Glomerular visceral epithelial cell (primary cell): ENCODE results near the gene SUPT5H.
"Not testable (repeated sequence)": the region's sequence is repeated elsewhere in the genome, so short reads cannot be mapped to it uniquely, and the experiment has no call there.

Experiments
- DNase-seq: peaks from one replicate; pipeline ENCODE4 v3.0.0-alpha.2; 2016; ENCODE audit errors: extremely low spot score

SUPT5H gene

DNA sequence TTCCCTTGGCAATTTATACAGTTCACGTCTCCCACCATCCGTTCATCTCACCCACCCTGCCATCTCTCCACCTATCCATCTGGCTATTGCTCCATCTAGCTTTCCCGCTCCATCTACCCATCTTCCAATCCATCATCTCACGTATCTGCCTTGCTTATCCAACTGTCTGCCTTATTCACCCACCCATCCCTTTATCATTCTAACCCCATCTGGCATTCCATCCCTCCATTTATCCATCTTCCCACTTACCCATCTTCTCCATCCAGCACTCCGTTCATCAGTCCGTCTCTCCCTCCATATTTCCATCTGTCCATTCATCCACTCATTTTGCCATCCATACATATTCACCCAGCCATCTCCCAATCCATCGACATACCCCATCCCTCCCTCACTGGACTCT, 19.6 kb upstream of the SUPT5H start:
- no peak for DNase-seq

DNA sequence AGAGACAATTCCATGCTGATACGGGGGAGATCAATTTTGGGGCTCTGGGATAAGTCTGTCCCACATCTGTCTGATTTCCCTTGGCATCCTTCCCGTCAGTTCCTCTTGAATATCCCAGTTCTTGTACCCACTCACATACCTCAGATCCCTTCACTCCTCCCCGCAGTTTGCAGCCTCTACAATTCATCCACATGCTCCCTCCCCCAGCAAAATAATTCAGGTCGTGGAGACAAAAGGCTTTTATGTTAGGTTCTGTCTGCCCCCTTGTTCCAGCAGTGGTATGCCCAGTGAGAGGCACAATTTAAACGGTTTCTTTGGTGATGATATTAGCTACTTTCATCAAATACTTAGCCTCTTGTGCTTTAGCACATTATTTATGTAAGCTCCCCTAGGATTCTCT, 19.2 kb upstream of the SUPT5H start:
- no peak for DNase-seq

DNA sequence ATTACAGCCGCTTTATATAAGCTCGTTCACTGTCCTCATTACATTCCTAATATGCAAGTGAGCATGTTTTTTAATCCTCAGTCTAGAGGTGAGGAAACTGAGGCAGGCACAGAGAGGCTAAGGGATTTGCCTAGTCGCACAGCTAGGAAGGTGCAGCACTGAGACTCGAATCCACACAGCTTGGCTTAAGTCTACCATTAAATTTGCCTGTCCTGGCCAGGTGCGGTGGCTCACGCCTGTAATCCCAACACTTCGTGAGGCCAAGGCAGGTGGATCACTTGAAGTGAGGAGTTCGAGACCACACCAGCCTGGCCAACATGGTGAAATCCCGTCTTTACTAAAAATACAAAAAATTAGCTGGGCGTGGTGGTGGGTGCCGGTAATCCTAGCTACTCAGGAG, 17.7 kb upstream of the SUPT5H start:
- no peak for DNase-seq

DNA sequence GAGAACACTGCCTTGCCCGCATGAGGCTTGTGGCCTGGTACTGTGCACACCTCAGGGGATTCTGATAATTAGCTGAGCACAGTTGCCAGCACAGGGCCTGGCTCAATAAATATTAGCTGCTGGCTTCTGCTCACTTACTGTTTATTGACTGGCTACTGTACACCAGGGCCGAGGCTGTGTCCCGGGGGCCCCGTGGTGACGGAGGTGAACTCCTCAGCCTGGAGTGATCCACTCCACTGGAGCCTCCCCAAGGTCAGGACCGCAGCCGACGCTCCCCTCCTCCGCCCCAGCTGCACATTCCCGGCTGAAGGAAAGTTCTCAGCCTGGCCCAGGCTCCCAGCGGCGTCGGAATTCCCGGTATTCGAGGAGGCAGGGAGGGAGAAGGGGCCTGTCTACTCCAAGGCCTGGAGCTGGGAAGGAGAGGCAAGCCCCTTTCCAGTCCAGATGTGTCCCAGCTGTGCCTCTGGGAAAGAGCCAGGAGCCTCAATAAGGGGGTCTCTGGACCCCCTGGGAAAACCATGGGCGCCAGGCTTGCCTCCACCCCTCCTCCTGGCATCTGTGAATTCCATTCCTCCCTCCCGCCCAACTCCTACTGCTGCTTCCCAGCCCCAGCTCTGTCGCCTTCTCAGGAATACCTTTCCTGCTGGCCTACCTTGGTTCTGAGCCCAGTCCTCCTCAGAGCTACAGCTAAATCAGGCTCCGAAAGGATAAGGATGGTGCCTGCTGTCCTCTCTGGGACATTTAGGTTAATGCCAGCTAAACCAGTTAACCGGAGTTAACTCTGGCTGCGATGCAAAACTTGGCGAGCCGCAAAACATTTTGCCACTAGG, 16.9 kb upstream of the SUPT5H start:
- DNase-seq: peak; percentile 88

DNA sequence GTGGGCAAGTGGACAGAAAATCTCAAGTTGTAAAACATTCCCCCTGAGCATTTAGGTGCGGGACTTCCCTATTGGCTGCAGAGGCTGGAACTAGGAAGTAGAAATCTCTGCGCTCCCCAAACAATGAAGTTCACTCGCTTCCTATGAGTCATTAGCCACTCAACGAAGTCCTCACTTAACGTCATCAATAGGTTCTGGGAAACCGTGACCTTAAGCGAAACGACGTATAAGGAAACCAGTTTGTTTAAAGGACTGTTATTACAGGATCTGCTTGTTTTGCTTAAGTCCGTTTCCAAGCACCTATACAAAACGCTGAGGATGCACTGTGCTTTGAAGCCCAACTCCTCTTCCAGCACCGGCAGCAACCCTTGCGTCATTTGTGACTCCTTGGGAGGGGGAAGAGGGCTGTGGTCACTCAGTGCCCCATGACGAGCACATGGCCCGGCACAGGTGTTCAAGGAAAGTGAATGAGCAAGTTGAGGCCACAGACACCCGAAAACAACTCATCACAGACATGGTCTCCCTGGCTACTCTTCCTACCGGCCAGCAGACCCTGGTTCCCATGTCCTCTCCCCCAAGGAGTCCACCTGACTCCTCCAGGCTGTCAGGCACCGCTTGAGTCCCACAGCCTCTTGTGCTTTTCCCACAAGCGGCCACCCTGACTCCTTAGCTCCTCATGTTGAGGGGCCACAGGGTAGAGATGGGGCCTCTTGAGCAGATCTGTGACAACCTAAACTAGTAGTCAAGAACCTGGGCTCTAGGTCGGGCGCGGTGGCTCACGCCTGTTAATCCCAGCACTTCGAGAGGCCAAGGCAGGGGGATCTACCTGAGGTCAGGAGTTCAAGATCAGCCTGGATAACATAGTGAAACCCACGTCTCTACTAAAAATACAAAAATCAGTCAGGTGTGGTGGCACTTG, 14.4 kb upstream of the SUPT5H start:
- DNase-seq: peak; percentile 88

DNA sequence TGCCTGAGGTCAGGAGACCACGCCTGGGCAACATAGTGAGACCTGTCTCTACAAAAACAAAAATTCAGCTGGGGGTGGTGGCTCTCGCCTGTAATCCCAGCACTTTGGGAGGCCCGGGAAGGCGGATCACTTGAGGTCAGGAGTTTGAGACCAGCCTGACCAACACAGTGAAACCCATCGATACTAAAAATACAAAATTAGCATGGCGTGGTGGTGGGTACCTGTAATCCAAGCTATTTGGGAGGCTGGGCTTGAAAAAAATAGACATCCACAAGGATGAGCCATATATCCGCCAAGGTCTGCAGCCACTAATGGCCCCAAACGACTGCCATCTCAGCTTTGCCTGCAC, 12.7 kb upstream of the SUPT5H start:
- no peak for DNase-seq

DNA sequence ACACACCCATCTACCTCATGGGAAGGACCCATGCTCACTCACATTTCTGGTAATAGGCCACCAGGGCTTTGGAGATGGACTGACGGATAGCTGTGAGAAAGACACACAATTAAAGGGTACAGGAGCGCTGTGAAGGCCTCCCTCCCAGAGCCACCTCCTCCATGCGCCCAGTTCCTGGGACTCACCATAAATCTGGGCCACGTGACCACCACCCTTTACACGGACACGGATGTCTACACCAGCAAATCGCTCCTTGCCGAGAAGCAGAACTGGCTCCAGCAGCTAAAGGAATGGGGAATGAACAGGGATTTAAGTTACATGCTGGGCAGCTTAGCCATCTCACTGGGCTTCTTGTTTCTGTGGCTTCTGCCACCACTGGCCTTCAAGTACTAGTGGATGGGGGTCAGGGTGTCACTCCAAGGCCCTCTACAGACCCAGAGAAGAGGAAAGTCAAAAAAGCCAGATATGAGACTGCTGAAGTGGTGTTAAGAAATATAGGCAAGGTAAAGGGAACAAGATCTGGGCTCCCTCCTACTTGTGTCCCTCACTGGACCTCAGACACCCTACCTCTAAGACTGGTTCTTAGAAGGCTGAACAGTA, 11.8 kb upstream of the SUPT5H start:
- no peak for DNase-seq

DNA sequence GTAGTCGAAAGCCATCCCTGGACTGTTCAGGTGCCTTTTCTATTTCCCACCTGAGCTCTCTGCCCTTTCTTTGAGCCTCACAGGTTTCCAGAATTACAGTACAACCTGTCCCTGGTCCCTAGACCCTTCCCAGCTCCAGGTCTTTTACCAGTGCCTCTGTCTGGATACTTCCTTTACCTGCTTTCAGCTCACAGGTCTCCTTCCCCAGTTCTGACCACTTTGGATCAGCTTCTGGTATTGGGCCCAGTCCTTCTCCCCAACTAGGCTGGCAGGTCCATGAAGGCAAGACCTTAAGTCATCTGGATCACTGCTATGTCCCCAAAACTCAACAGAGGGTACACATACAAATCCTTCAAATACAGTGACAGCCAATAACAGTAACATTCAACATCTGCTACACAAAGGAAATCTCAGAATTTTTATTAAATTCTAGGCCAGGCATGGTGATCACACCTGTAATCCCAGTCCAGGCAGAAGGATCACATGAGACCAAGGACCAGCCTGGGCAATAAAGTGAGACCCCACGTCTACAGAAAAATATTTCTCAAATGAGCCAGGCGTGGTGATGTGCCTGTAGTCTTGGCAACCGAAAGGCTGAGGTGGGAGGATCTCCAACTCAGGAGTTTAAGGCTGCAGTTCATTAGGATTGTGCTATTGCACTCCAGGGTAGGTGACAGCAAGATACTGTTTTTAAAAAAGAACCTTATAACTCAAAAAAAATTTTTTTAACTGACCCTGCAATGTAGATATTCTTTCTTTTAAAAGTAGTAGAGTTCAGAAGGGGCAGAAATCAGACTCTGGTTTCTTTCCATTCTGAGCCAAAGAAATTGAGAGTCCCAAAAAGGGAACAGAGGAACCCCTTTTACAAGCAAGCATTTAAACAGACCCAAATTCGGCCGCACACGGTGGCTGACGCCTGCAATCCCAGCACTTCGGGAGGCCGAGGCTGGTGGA, 11.0 kb upstream of the SUPT5H start:
- DNase-seq: no peak

DNA sequence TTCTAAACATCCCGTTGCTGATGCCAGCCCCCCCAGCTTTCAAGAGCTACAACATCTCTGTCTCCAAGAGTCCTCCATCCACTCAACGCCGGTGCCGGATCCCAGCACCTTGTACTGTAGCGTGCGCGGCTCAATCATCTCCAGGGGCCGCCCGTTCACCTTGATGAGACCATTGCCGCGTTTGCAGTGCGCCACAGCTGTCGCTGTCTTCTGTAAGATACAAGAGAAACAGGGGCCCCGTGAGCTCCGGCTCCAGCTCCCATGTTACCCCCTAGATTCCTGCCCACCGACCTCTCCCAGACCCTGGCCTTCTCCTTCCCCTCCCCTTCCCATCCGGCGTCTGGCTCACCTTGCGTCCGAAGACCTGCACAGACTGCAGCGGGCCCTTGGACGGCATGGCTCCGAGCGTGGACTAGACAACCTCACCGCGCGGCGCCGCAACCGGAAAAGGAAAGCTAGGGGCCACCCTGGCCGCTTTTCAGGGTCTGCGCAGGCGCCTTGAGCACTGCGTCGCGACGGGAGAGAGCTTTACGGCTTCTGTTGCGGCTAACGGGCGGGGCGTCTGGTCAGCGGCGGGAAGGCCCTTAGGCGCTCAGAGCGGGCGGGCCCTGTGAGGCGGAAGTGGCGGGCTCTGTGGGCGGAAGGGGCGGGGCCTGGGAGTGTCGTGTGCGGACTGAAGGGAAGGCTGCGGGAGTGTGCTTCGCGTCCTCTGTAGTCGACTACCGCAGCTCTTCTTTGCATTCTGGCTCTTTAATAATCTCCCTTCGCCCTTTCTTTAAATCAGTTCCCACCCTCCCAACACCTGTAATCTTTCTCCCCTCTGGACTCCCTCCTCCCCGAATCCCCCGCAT, 9.7 kb upstream of the SUPT5H start, which contains the start of gene RPS16:
RPS16 (minus strand) TSS at position 451 of the 851 bp plus-strand sequence; CDS start at position 397, 54 bp downstream.
- DNase-seq: peak; percentile 99

DNA sequence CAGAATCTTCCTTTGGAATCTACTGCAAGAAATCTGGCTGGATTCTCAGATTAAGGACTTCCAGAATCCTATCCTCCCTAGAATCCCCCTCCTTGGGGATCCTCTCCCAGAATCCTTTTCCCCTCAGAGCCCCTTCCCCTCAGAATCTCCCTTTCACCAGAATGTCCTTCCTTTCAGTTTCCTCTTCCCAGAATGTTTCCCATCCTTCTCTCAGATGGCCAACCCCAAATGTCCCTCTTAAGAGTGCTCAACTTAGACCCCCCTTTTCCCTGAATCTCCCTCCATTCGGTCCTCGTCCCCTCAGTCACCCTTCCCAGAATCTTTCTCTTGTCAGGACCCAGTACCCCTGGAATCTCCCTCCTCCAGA, 9.0 kb upstream of the SUPT5H start:
- DNase-seq: no peak

DNA sequence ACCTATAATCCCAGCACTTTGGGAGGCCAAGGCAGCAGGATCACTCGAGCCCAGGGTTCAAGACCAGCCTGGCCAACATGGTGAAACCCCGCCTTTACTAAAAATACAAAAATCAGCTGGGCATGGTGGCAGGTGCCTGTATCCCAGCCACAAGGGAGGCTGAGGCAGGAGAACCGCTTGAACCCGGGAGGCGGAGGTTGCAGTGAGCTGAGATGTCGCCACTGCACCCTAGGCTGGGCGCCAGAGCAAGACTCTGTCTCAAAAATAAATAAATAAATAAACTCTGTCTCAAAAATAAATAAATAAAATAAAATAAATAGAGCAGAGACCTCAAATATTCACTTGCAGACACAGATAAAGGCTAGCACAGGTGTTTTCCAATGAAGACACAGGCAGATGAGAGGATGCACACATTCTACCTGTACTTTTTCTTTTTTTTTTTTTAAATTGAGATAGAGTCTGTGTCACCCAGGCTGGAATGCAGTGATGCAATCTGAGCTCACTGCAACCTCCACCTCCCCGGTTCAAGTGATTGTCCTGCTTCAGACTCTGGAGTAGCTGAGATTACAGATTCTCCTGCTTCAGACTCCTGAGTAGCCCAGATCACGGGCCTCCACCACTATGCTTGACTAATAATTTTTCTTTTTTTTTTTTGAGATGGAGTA, 7.0 kb upstream of the SUPT5H start:
- peak; percentile 70 for DNase-seq

DNA sequence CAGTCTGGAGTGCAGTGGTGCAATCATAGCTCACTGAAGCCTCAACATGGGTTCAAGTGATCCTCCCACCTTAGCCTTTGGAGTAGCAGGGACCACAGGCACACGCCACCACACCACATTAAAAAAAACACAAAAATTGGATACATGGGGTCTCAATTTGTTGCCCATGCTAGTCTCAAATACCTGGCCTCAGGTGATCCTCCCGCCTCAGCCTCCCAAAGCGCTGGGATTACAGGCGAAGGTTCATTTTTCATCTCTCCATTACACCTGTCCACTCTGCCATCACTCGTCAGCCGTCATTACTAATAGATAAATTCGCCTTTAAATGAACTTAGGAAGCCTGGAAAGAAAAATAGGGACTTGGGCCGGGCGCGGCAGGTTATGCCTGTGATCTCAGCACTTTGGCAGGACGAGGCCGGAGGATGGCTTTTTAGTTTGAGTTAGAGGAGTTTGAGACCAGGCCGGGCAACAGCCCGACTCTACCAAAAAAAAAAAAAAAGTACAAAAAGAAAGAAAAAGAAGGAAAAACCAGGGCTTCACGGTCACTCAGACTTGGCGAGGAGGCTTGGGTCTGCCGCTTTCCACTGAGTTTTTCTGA, 685 bp upstream of the SUPT5H start:
- DNase-seq: peak; percentile 25

DNA sequence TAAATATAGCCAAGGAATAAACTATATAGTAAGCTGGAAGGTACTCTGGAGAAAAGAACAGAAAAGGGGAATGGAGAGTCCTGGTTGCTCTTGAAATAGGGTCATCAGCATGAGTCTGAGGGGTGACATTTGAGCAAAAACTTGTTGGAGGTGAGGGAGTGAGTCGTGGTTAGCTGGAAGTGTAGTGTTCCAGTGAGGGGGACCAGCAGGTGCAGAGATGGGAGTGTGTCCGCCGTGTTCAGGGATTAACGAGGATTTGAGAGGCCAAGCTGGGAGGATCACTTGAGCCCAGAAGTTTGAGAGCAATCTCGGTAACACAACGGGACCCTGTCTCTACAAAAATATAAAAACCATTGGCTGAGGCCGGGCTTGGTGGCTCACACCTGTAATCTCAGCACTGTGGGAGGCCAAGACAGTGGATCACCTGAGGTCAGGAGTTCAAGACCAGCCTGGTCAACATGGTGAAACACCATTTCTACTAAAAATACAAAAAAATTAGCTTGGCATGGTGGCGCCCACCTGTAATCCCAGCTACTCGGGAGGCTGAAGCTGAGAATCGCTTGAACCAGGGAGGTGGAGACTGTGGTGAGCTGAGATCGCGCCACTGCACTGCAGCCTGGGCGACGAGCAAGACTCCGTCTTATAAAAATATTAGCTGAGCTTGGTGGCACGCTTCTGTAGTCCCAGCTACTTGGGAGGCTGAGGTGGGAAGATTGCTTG, 1.1 kb downstream of the SUPT5H start:
- DNase-seq: no peak

DNA sequence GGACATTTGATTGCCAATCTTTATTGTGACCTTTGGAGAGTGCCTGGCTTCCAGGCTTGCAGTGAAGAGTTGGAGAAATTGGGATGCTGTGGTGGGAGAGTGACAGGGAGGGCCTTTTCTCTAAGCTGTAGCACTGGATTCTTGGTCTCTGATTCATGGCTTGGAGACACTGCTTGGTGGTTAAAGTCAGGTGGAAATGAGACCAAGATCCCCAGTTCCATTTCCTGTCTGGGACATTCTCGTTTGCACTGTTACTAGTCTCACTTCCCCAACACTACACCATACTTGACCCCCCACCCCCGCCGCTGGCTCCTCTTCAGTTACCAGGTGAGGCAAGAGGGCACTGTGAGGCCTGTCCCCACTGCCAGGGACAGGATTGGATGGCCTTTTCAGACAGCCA, 2.9 kb downstream of the SUPT5H start:
- peak; percentile 72 for DNase-seq

DNA sequence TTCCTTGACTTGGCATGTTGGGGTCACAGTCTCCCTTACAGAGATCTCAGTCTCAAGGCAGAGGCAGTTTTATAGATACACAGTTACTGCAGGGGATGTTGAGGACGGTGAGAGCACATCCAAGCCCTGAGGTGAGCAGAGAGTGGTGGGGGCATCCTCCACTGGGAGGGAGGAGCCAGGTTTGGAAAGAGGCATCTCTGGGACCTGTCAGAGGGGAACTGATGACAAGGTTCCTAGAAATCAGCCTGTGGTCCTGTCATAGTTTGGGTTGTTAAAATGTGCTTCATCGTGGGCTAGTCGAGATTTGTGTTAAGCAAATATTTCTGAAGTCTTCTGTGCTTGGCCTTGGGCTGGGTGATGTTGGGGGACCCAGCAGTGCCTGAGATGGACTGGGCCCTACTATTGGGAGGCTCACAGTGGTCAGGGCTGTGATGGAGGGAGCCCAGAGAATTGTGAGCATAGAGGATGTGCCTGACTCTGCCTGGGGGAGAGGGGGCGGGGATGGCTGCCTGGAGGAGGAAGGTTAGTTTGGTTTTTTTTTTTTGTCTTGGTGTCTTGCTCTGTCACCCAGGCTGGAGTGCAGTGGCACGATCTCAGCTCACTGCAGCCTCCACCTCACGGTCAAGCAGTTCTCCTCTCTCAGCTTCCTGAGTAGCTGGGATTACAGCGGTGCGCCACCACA, 3.9 kb downstream of the SUPT5H start:
- no peak for DNase-seq

DNA sequence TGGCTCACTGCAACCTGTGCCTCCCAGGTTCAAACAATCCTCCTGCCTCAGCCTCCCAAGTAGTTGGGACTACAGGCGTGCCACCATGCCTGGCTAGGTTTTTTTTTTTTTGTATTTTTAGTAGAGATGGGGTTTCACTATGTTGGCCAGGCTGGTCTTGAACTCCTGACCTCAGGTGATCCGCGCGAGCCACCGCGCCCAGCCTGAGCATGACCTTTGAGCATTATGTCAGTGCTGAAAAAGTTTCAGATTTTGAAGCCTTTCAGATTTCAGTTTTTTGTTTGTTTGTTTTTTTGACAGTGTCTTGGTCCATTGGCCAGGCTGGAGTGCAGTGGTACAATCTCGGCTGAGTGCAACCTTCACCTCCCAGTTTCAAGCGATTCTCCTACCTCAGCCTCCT, 5.9 kb downstream of the SUPT5H start:
- not testable (repeated sequence) for DNase-seq

DNA sequence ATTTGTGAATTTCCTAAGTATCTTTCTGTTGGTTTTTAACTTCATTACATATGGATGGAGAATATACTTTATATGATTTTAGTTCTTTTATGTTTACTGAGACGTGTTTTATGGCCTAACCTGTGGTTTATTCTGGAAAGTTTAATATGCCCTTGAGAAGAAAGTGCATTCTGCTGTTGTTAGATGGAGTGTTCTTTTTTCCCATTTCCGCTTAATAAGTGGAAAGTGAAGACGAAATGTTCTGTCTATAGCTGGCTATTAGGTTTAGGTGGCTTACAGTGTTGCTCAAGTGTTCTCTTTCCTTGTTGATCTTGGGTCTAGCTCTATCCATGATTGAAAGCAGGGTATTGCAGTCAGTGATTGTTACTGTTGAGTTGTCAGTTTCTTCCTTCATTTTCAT, 18.0 kb downstream of the SUPT5H start:
- DNase-seq: no peak
